ENCODE measurements around the gene IMMT. TPM values are rescaled to one million over a fixed set of nuclear protein-coding genes. Genes with fewer than 3 reads are reported as not detected.

IMMT gene
- total RNA-seq, 1 donor from 2014 or later, result 60.0 TPM

- ATAC-seq, result no peak
- DNase-seq (ENCODE audit: low spot score), result no peak
- intact Hi-C loops (cut with DNase I), result no loop called here
Measured at GRCh38 chr2:86160156-86160952, 34.9 kb downstream of the IMMT start.

- intact Hi-C loops (cut with DNase I), result no loop called here
- DNase-seq (ENCODE audit: low spot score) (no peak), ATAC-seq (no peak)
Measured at GRCh38 chr2:86158286-86158685, 37.0 kb downstream of the IMMT start.

GRCh38 chr2:86157009-86157556 is 38.2 kb downstream of the IMMT start:
- DNase-seq (ENCODE audit: low spot score), result no peak
- intact Hi-C loops (cut with DNase I), result no loop called here
- no peak for ATAC-seq

- intact Hi-C loops (cut with DNase I), result no loop called here
- ATAC-seq (no peak), DNase-seq (ENCODE audit: low spot score) (no peak)
Measured at GRCh38 chr2:86150502-86150901, 44.8 kb downstream of the IMMT start.

GRCh38 chr2:86147793-86148192 is 47.5 kb downstream of the IMMT start:
- ATAC-seq (no peak), DNase-seq (ENCODE audit: low spot score) (no peak)
- intact Hi-C loops (cut with DNase I), result no loop called here

GRCh38 chr2:86143926-86144685 is 51.2 kb downstream of the IMMT start:
- ATAC-seq (no peak), DNase-seq (ENCODE audit: low spot score) (no peak)
- intact Hi-C loops (cut with DNase I), result no loop called here

GRCh38 chr2:86143307-86143706 is 52.0 kb downstream of the IMMT start:
- DNase-seq (ENCODE audit: low spot score) (no peak), ATAC-seq (no peak)
- intact Hi-C loops (cut with DNase I), result no loop called here

GRCh38 chr2:86142436-86143257 is 52.6 kb downstream of the IMMT start:
- intact Hi-C loops (cut with DNase I), result no loop called here
- no peak for ATAC-seq
- DNase-seq (ENCODE audit: low spot score), result no peak

- intact Hi-C loops (cut with DNase I), result no loop called here
- DNase-seq (ENCODE audit: low spot score) (no peak), ATAC-seq (peak; percentile 78)
Measured at GRCh38 chr2:86140969-86141392, 54.3 kb downstream of the IMMT start.

GRCh38 chr2:86139981-86140380 is 55.3 kb downstream of the IMMT start:
- DNase-seq (ENCODE audit: low spot score) (no peak), ATAC-seq (no peak)
- intact Hi-C loops (cut with DNase I), result no loop called here

- intact Hi-C loops (cut with DNase I), result no loop called here
- no peak for ATAC-seq
- no peak for DNase-seq (ENCODE audit: low spot score)
Measured at GRCh38 chr2:86138736-86139625, 56.3 kb downstream of the IMMT start.

- ATAC-seq, result no peak
- DNase-seq (ENCODE audit: low spot score), result no peak
- intact Hi-C loops (cut with DNase I), result no loop called here
Measured at GRCh38 chr2:86136141-86136540, 59.1 kb downstream of the IMMT start.

- intact Hi-C loops (cut with DNase I), result no loop called here
- DNase-seq (ENCODE audit: low spot score), result no peak
- ATAC-seq, result no peak
Measured at GRCh38 chr2:86135653-86136052, 59.6 kb downstream of the IMMT start.

GRCh38 chr2:86134709-86135108 is 60.6 kb downstream of the IMMT start:
- no peak for ATAC-seq
- intact Hi-C loops (cut with DNase I), result no loop called here
- DNase-seq (ENCODE audit: low spot score), result no peak

GRCh38 chr2:86124683-86125082 is 70.6 kb downstream of the IMMT start:
- intact Hi-C loops (cut with DNase I), result no loop called here
- no peak for ATAC-seq
- DNase-seq (ENCODE audit: low spot score), result no peak

- ATAC-seq, result no peak
- intact Hi-C loops (cut with DNase I), result no loop called here
Measured at GRCh38 chr2:86123328-86123925, 71.8 kb downstream of the IMMT start.

GRCh38 chr2:86118130-86118529 is 77.1 kb downstream of the IMMT start:
- DNase-seq (ENCODE audit: low spot score) (no peak), ATAC-seq (no peak)
- intact Hi-C loops (cut with DNase I), result no loop called here

More at GRCh38 chr2:86123328-86123925, 71.8 kb downstream of the IMMT start:
- no peak for DNase-seq (ENCODE audit: low spot score)

- DNase-seq (ENCODE audit: low spot score) (no peak), ATAC-seq (no peak)
- intact Hi-C loops (cut with DNase I), result no loop called here
Measured at GRCh38 chr2:86107031-86107430, 88.2 kb downstream of the IMMT start.
